ENCODE measurements around the gene KLF13.
"Not testable (repeated sequence)": the region's sequence is repeated elsewhere in the genome, so short reads cannot be mapped to it uniquely, and the experiment has no call there.

KLF13 gene

GRCh38 chr15:31345606-31346366 lies 19.2 kb downstream of the KLF13 start:
- DNase-seq (ENCODE audit: low read depth, low spot score) = no peak

- DNase-seq (ENCODE audit: low read depth, low spot score) = no peak
Observed at GRCh38 chr15:31346367-31347066, 19.9 kb downstream of the KLF13 start.

DNA sequence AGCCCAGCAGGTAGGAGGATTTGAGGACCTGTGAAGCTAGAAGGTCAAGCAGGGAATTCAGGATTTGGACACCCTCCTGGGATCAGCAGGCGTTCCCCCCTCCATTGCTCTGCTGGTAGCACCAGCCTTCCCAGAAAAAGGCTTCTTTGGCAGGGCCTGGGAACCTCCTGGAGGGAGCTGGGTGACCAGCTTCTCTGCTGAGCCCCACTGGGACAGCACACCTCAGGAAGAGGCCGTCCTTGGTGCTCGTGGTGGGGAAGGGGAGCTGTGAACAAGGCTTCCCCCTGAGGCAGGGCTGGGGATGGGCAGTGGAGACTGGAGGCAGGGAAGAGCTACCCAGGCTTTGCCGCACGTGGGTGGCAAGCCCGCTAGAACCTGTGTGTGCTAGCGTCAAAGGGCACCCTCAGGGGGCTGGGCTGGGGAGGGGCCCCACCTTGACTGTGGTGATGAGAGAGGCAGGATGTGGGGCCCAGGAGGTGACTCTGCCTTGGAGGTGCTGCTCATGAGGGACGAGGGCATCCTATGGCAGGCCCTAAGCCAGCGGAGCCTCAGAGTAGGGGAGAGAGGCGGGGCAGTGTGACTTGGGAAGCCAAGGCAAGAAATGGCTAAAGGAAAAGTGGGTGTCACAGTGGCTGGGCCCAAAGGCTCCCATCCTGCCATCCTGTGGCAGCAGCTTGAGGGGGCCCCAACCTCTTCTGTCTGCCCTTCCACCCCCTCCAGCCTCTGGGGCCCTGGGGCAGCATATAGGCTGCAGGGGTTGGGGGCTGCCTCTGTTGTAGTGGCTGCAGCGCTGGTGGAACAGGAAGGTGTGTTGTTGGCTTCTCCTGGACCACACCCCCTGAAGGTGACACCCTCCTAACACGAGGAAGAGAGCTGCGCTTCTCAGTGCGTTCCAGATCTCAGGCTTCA lies 20.7 kb downstream of the KLF13 start:
- DNase-seq (ENCODE audit: low read depth, low spot score) = peak; percentile 70

DNA sequence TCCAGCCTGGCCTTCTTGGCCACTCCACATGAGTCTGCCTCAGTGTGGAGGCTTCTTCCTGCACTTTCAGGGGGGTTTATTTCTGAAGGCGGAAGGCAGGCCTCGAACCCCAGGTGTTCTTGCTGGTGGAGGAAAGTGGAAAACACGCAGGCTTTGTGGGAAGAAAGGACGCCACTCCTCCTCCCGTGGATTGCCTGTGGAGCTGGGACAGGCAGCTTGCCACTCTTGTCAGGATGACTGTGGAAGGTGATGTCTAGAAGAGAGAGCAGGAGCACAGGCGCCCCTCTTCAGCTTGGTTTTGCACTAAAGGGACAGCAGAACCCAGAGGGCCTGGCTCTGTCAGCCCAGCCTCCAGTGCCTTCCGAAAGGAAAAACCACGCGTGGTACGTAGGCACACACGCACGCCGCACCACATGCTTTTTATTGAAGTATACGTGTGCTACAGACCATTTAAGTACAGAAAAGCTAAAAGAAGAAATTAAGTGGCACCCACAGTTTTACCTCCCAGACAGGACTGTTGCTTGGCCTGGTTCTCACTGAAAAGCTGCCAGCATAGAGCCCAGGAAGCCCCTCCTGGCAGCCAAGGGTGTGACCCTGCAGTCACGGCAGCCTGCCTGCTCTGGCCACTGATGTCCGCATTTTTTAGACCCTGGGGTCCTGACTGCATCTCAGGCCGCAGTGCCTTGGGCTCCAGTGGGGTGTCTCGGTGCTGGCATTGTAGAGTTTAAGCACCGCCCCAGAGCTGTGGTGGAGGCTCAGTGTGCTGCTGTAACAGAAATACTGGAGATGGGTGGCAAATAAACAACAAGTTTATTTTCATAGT lies 21.6 kb downstream of the KLF13 start:
- DNase-seq (ENCODE audit: low read depth, low spot score) = no peak

- no peak for DNase-seq (ENCODE audit: low read depth, low spot score)
Observed at GRCh38 chr15:31349233-31350141, 22.9 kb downstream of the KLF13 start.

- no peak for DNase-seq (ENCODE audit: low read depth, low spot score)
Observed at GRCh38 chr15:31350771-31351170, 24.1 kb downstream of the KLF13 start.

DNA sequence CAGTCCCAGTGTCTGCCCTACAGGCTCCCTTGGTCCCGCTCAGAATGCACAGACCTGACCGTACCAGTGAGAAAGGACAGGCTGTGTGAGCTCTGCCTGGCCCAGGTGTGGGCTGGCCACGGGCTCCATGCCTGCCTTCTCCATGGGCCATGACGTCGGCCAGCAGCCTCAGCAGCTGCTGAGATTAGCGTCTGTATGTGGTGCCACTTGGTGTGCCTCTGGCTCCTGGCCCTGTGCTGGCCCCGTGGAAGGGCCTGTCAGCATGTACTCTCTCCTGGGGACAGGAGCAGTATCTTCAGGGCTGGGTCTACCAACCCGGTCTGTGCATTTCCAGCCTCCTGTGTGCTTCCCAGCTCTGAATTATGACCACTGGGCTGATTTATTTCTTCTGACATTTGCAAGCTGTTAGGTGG lies 25.7 kb downstream of the KLF13 start:
- no peak for DNase-seq (ENCODE audit: low read depth, low spot score)

GRCh38 chr15:31352911-31353811 lies 26.5 kb downstream of the KLF13 start:
- DNase-seq (ENCODE audit: low read depth, low spot score) = no peak

- no peak for DNase-seq (ENCODE audit: low read depth, low spot score)
Observed at GRCh38 chr15:31353931-31354330, 27.3 kb downstream of the KLF13 start.

- not testable (repeated sequence) for DNase-seq (ENCODE audit: low read depth, low spot score)
Observed at GRCh38 chr15:31356097-31356496, 29.5 kb downstream of the KLF13 start.

DNA sequence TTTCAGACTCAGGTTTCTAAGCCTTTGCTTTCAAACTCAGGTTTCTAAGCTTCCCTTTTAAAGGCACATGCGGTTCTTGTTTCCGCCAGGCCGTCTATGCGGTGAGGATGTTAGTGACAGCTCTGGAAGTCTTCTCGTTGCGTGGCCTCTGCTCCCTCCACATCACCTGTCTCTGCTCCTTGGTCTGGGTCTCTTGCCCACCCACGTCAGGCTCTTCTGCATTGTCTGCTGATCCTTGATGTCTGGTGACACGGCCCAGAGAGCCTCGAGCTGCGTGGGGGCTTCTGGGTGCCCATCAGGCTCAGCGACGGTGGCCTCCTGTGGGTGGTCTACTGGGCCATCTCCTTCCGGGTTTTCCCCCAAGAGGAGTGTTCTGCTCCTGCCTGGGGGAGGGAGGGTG lies 30.5 kb downstream of the KLF13 start:
- no peak for DNase-seq (ENCODE audit: low read depth, low spot score)

GRCh38 chr15:31358163-31358562 lies 31.5 kb downstream of the KLF13 start:
- no peak for DNase-seq (ENCODE audit: low read depth, low spot score)

- no peak for DNase-seq (ENCODE audit: low read depth, low spot score)
Observed at GRCh38 chr15:31358957-31359701, 32.5 kb downstream of the KLF13 start.

GRCh38 chr15:31359702-31360111 lies 33.1 kb downstream of the KLF13 start:
- no peak for DNase-seq (ENCODE audit: low read depth, low spot score)

- no peak for DNase-seq (ENCODE audit: low read depth, low spot score)
Observed at GRCh38 chr15:31360158-31360561, 33.5 kb downstream of the KLF13 start.

DNA sequence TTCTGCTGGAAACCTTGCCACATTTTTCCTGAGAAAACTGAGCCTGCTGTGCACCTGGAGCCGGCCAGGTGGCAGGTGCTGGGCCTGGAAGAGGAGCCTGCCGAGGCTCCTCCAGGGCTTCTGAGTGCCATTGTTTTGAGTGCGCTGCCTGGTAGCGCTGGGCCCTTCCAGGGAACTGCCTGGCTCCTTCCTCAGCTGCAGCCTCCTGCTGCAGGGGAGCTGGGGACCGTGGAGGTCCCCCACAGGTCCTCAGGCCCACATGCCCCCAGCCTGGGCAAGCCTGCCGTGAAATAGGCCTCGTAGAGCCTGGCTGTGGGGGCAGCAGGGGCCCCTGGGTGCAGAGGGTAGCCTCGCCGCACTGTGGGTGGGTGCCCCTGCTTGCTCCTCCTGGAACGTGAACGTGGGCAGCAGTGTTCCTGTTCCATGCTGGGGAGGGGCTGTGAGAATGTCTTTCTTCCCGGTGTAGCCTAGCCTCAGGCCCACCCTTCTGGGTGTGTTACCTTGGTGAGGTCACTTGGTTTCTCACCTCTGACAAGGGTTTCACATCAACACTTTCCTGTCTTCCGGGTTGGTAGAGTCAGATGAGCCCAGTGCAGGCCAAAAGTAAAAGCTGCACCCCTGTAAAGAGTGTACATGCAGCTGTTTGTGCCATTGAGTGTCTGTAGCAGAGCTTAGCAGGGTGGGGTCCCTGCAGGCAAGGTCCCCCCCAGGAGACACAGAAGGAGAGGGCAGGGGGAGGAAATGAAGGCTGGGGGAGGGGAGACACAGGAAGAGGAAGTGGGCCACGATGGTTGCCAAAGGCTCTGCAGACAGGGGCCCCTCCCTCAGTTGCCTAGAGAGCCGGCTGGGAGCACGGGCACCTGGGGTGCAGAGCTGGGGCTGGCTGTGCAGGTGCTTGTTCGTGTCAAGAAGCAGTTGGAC lies 34.5 kb downstream of the KLF13 start:
- no peak for DNase-seq (ENCODE audit: low read depth, low spot score)

GRCh38 chr15:31361764-31362515 lies 35.3 kb downstream of the KLF13 start:
- no peak for DNase-seq (ENCODE audit: low read depth, low spot score)

Measured in activated naive CD8-positive, alpha-beta T cell treated with anti-CD3 and anti-CD28 coated beads, Interleukin-2, amount 50 U/mL, for 16 hours (primary cell).